ENCODE results near the gene EIF4E3.

Gene EIF4E3

GRCh38 chr3:71724171-71724453 lies 1.1 kb downstream of the EIF4E3 start:
- TF ChIP-seq CTCF (IDR thresholded peaks at IDR 0.05; ENCODE audit: low read depth, low read length, missing control alignments): no peak
- DNase-seq (ENCODE audit: extremely low read depth, low read depth): no peak
- H3K4me3 ChIP-seq (replicated peaks; ENCODE audit: low read depth, low read length): peak overlapping the region; percentile 55

DNA sequence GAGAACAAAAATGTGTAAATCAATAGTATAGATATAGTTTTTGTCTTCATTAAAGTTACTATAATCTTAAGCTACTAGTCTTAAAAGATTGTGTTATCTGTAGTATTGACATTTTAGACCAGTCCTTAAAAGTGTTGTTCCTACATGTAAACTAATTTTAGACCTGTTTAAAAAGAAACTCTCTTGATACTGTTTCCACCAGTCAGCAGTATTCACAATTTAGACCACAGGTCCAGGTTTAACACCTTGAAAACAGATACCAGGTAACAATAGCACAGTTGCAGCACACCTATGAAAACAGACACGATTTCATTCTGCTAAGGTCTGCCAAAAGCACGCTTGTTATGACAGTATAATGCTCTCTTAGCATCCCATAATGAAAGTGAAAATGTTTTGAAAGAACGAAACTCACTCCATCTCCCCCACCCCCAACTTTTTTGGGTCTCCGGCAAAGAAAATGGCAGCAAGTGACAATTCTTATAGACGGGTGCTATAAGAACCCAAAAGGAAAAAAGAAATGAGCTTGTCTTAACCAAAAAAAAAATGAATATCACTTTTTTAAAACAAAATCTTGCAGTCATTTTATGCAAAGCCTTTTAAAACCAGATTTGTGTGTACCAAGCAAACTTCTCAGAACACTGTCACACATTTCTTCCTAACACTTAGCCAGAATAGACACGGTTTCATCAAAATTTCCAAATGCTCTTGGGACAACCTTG lies 1.6 kb downstream of the EIF4E3 start:
- DNase-seq (ENCODE audit: extremely low read depth, low read depth): no peak
- no peak overlapping the region for H3K4me3 ChIP-seq (replicated peaks; ENCODE audit: low read depth, low read length)
- TF ChIP-seq CTCF (IDR thresholded peaks at IDR 0.05; ENCODE audit: low read depth, low read length, missing control alignments): no peak

DNA sequence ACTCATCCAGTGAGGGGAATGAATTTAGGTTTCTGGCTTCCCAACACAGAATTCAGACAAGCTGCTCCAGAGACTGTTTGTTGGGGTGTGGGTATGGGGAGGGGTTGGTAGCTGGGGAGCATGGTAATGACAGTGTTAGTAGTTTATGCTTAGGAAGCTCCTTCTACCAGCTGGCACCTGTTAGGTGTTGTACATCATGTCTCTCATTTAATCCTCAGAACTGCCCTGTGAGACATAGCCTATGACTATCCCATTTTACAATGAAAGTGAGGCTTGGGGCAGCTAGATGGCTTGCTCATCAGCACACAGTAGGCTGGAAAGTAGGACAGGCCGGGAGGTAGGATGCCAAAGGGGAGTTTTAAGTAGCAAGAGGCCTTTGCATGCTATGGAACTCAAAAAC lies 2.5 kb downstream of the EIF4E3 start:
- no peak for DNase-seq (ENCODE audit: extremely low read depth, low read depth)
- H3K4me3 ChIP-seq (replicated peaks; ENCODE audit: low read depth, low read length): no peak overlapping the region
- TF ChIP-seq CTCF (IDR thresholded peaks at IDR 0.05; ENCODE audit: low read depth, low read length, missing control alignments): no peak

- no peak for TF ChIP-seq CTCF (IDR thresholded peaks at IDR 0.05; ENCODE audit: low read depth, low read length, missing control alignments)
- no peak for DNase-seq (ENCODE audit: extremely low read depth, low read depth)
- H3K4me3 ChIP-seq (replicated peaks; ENCODE audit: low read depth, low read length): no peak overlapping the region
Measured at GRCh38 chr3:71721651-71722157, 3.5 kb downstream of the EIF4E3 start.

DNA sequence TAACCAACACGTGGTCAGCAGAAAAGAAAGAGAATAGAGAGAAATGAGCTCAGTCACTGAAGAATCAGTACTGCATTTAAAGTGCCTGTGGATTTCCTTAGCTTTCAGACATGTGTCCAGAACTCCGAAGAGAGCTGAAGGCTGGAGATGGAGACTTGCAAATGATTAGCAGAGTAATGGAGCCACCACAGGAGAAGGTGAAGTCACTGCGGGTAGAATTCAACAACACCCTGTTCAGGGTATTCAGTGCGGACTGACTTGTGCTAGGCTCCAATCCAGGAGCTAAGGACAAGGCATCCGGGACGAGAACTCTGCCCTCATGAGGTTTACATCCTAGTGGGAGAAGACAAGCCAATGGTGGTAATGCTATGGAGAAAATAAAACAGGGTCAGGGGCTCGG lies 4.2 kb downstream of the EIF4E3 start:
- no peak for TF ChIP-seq CTCF (IDR thresholded peaks at IDR 0.05; ENCODE audit: low read depth, low read length, missing control alignments)
- no peak for DNase-seq (ENCODE audit: extremely low read depth, low read depth)
- H3K4me3 ChIP-seq (replicated peaks; ENCODE audit: low read depth, low read length): no peak overlapping the region

DNA sequence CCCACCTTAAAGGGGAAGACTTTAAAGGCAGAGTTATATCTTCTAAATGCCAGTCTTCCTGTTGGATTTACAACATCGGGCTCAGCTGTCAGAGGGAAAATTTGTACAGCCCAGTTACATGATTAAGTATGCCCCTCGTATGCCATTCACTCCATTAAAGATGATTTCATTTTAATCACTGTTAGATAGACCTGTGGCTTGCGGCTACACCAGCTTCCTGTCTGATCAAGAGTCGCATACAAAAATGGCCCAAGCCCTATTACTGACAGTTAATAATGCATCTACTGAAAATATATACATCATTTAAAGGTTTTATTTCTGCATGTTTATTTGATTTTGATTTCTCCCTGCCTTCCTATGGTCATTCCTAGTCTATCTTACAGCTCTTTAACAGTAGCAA lies 7.1 kb downstream of the EIF4E3 start:
- TF ChIP-seq CTCF (IDR thresholded peaks at IDR 0.05; ENCODE audit: low read depth, low read length, missing control alignments): no peak
- no peak overlapping the region for H3K4me3 ChIP-seq (replicated peaks; ENCODE audit: low read depth, low read length)
- no peak for DNase-seq (ENCODE audit: extremely low read depth, low read depth)

GRCh38 chr3:71714595-71714994 lies 10.6 kb downstream of the EIF4E3 start:
- DNase-seq (ENCODE audit: extremely low read depth, low read depth): no peak
- H3K4me3 ChIP-seq (replicated peaks; ENCODE audit: low read depth, low read length): no peak overlapping the region
- TF ChIP-seq CTCF (IDR thresholded peaks at IDR 0.05; ENCODE audit: low read depth, low read length, missing control alignments): no peak
